Measurements from ENCODE around the gene IQCH.

IQCH gene

DNA sequence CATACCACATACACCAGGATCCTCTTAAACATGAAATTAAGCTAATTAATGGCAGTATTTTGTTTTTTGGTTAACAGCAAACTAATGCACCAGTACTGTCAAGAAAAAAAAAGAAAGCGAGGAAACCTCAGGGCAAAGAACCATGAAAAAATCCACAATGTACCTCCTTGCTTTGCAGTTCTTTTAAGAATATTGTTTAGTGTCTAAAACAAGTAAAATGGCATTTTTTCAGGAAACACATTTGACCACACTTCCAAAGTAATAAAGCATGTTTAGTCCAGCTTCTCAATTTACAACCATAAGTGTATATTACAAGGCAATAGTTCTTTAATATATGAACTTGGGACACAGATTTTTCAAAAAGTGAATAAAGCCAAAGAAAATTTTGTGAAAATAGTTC lies 26.7 kb upstream of the IQCH start:
- Histone ChIP-seq H3K9ac (no peak overlapping the region), H3K4me3 (IDR thresholded peaks at IDR 0.05; ENCODE audit: insufficient read depth, low read depth, low read length) (no peak overlapping the region), H3K79me2 (ENCODE audit: insufficient read depth, low read depth) (no peaks in the 10 kb centered on the region), H4K20me1 (ENCODE audit: insufficient read depth) (no peaks in the 10 kb centered on the region), H3K27me3 (ENCODE audit: insufficient read depth, low read depth) (no peaks in the 10 kb centered on the region), H3K36me3 (ENCODE audit: insufficient read depth) (no peaks in the 10 kb centered on the region), H3K4me1 (ENCODE audit: low read depth, poor library complexity, severe bottlenecking) (no peaks in the 10 kb centered on the region), H3K27ac (no peak overlapping the region), H3K4me2 (no peak overlapping the region), H2AFZ (ENCODE audit: low read depth) (no peak overlapping the region)
- TF ChIP-seq, protein P1, sequence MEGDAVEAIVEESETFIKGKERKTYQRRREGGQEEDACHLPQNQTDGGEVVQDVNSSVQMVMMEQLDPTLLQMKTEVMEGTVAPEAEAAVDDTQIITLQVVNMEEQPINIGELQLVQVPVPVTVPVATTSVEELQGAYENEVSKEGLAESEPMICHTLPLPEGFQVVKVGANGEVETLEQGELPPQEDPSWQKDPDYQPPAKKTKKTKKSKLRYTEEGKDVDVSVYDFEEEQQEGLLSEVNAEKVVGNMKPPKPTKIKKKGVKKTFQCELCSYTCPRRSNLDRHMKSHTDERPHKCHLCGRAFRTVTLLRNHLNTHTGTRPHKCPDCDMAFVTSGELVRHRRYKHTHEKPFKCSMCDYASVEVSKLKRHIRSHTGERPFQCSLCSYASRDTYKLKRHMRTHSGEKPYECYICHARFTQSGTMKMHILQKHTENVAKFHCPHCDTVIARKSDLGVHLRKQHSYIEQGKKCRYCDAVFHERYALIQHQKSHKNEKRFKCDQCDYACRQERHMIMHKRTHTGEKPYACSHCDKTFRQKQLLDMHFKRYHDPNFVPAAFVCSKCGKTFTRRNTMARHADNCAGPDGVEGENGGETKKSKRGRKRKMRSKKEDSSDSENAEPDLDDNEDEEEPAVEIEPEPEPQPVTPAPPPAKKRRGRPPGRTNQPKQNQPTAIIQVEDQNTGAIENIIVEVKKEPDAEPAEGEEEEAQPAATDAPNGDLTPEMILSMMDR (conservative IDR thresholded peaks at IDR 0.05; ENCODE audit: low read depth, low read length): no peak

DNA sequence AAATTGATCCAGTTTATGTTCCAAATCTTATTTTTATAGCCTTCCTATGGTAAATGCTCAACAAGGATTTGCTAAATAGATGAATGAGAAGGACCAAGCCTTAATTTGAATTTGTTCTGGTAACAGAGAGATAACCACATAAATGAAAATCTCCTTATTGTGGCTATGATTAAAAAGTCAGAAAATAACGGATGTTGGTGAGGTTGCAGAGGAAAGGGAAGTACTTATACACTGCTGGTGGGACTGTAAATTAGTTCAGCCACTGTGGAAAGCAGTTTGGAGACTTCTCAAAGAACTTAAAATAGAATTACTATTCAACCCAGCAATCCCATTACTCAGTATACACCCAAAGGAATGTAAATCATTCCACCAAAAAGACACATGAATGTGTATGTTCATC lies 26.3 kb upstream of the IQCH start:
- Histone ChIP-seq H3K4me3 (IDR thresholded peaks at IDR 0.05; ENCODE audit: insufficient read depth, low read depth, low read length) (no peak overlapping the region), H2AFZ (ENCODE audit: low read depth) (no peak overlapping the region), H4K20me1 (ENCODE audit: insufficient read depth) (no peaks in the 10 kb centered on the region), H3K4me1 (ENCODE audit: low read depth, poor library complexity, severe bottlenecking) (no peaks in the 10 kb centered on the region), H3K27me3 (ENCODE audit: insufficient read depth, low read depth) (no peaks in the 10 kb centered on the region), H3K79me2 (ENCODE audit: insufficient read depth, low read depth) (no peaks in the 10 kb centered on the region), H3K4me2 (no peak overlapping the region), H3K27ac (no peak overlapping the region), H3K36me3 (ENCODE audit: insufficient read depth) (no peaks in the 10 kb centered on the region), H3K9ac (no peak overlapping the region)
- TF ChIP-seq, protein P1 (conservative IDR thresholded peaks at IDR 0.05; ENCODE audit: low read depth, low read length): no peak

GRCh38 chr15:67230504-67230903 lies 24.1 kb upstream of the IQCH start:
- TF ChIP-seq, protein P1 (conservative IDR thresholded peaks at IDR 0.05; ENCODE audit: low read depth, low read length): no peak

GRCh38 chr15:67232591-67232990 lies 22.0 kb upstream of the IQCH start:
- no peak overlapping the region for H3K27ac ChIP-seq
- no peak overlapping the region for H3K4me2 ChIP-seq
- 0 out of 2 replicates have a peak, but pooled peaks cover 3% of the 10 kb centered on the region for H4K20me1 ChIP-seq (ENCODE audit: insufficient read depth)
- peaks cover 4% of the 10 kb centered on the region; the same call in 1 of the 2 replicates for H3K79me2 ChIP-seq (ENCODE audit: insufficient read depth, low read depth)
- no peak overlapping the region for H3K4me3 ChIP-seq (IDR thresholded peaks at IDR 0.05; ENCODE audit: insufficient read depth, low read depth, low read length)
- no peak overlapping the region for H3K9ac ChIP-seq
- H3K27me3 ChIP-seq (ENCODE audit: insufficient read depth, low read depth): no peaks in the 10 kb centered on the region
- no peaks in the 10 kb centered on the region for H3K36me3 ChIP-seq (ENCODE audit: insufficient read depth)
- H3K4me1 ChIP-seq (ENCODE audit: low read depth, poor library complexity, severe bottlenecking): no peaks in the 10 kb centered on the region
- H2AFZ ChIP-seq (ENCODE audit: low read depth): no peak overlapping the region
- TF ChIP-seq, protein P1 (conservative IDR thresholded peaks at IDR 0.05; ENCODE audit: low read depth, low read length): no peak

More at GRCh38 chr15:67230504-67230903, 24.1 kb upstream of the IQCH start:
- H4K20me1 ChIP-seq (ENCODE audit: insufficient read depth): no peaks in the 10 kb centered on the region
- H3K4me3 ChIP-seq (IDR thresholded peaks at IDR 0.05; ENCODE audit: insufficient read depth, low read depth, low read length): no peak overlapping the region
- no peak overlapping the region for H3K27ac ChIP-seq
- H3K4me1 ChIP-seq (ENCODE audit: low read depth, poor library complexity, severe bottlenecking): no peaks in the 10 kb centered on the region
- no peak overlapping the region for H3K4me2 ChIP-seq
- H3K9ac ChIP-seq: no peak overlapping the region
- H3K79me2 ChIP-seq (ENCODE audit: insufficient read depth, low read depth): no peaks in the 10 kb centered on the region
- H2AFZ ChIP-seq (ENCODE audit: low read depth): no peak overlapping the region
- no peaks in the 10 kb centered on the region for H3K36me3 ChIP-seq (ENCODE audit: insufficient read depth)
- H3K27me3 ChIP-seq (ENCODE audit: insufficient read depth, low read depth): no peaks in the 10 kb centered on the region

Data from KMS-11 (cell line).